K562 (cell line): ENCODE data around the gene CCDC15. TPM values are rescaled to one million over a fixed set of nuclear protein-coding genes. Genes with fewer than 3 reads are reported as not detected.

Experiments used
- ATAC-seq: fragments of 200-7000 bp; cut with Tn5 transposase; 3 replicates; pipeline ENCODE4 v1.9.1; 2020; ENCODE audit warnings: moderate library complexity
- BruUV-seq: library from RNA; stranded (reverse); fragments of 400-500 nt; replicated peaks from 2 replicates; lab custom pipeline; 2021; lab: Mats Ljungman, UMichigan
- CTCF ChIA-PET: fragments of 300-600 bp; formaldehyde crosslinking; extraction: SDS; loops from one replicate; lab custom pipeline; 2021; ENCODE audit warnings: low intra/inter-chr PET ratio; lab: Yijun Ruan, JAX
- POLR2A ChIA-PET: fragments of 300-600, 350-650 bp; sonication (Branson Sonifier 250); formaldehyde crosslinking; extraction: SDS; loops from one replicate; lab custom pipeline; 2021; ENCODE audit warnings: antibody characterized with exemption, inconsistent platforms; lab: Yijun Ruan, JAX
- DNase-seq, 4 experiments: peaks; one replicate each; pipeline versions ENCODE4 v3.0.0 to v3.0.0-alpha.2; 2011 to 2018; ENCODE audit warnings: low spot score in 3 of 4, mixed read lengths in 3 of 4; ENCODE audit errors: extremely low read depth in 1 of 4
- FAIRE-seq: peaks from 2 replicates; lab custom pipeline; 2011; peaks lifted over from hg19 to GRCh38; lab: Jason Lieb, UNC
- H2AFZ ChIP-seq: 2 replicates; pipeline ENCODE4 v1.6.0; 2011; ENCODE audit warnings: low read depth, low read length, control low read depth, inconsistent platforms
- H3K27ac ChIP-seq: fragments of 200-600 bp; 3 replicates; pipeline ENCODE4 v1.8.0; 2011; ENCODE audit warnings: low read depth, mild to moderate bottlenecking, control low read depth, inconsistent platforms, low read length, moderate library complexity, mixed read lengths; ENCODE audit errors: extremely low read depth
- H3K27me3 ChIP-seq, 2 experiments: fragments of 300-600 bp in 1 of 2; 2 replicates in 1 of 2; 3 replicates in 1 of 2; pipeline versions ENCODE4 v1.6.0 to v1.8.0; 2011; ENCODE audit warnings: inconsistent platforms in 2 of 2, low read length in 2 of 2, mild to moderate bottlenecking in 1 of 2, mixed read lengths in 1 of 2, moderate library complexity in 1 of 2; ENCODE audit not compliant: control insufficient read depth in 2 of 2, insufficient read depth in 2 of 2
- H3K36me3 ChIP-seq: fragments of 300-600 bp; 3 replicates; pipeline ENCODE4 v1.8.0; 2011; ENCODE audit warnings: mild to moderate bottlenecking, low read length, inconsistent platforms; ENCODE audit not compliant: control insufficient read depth, insufficient read depth
- H3K4me1 ChIP-seq, 2 experiments: fragments of 200-600 bp in 1 of 2; replicated peaks in 1 of 2; 2 replicates in 1 of 2; 3 replicates in 1 of 2; pipeline versions ENCODE4 v1.5.1 to v1.8.0; 2011; ENCODE audit warnings: inconsistent platforms in 2 of 2, low read length in 2 of 2, mild to moderate bottlenecking in 1 of 2, mixed read lengths in 1 of 2, moderate library complexity in 1 of 2; ENCODE audit not compliant: control insufficient read depth in 2 of 2, insufficient read depth in 2 of 2
- H3K4me2 ChIP-seq: 2 replicates; pipeline ENCODE4 v1.6.1; 2011; ENCODE audit warnings: low read length, control low read depth, inconsistent platforms, mixed read lengths; ENCODE audit not compliant: insufficient read depth
- H3K4me3 ChIP-seq: fragments of 200-600 bp; sonication (generic), shearing (Covaris generic); 2 replicates; pipeline ENCODE4 v1.5.1; 2016; ENCODE audit warnings: control low read depth, inconsistent platforms
- H3K79me2 ChIP-seq: fragments of 200-600 bp; 3 replicates; pipeline ENCODE4 v1.8.0; 2011; ENCODE audit warnings: low read length, inconsistent platforms; ENCODE audit not compliant: control insufficient read depth, insufficient read depth
- H3K9ac ChIP-seq, 2 experiments: 2 replicates each; pipeline versions ENCODE4 v1.6.0 to v1.6.1; 2011; ENCODE audit warnings: low read depth in 2 of 2, low read length in 2 of 2, control low read depth in 1 of 2, inconsistent platforms in 1 of 2, mild to moderate bottlenecking in 1 of 2, mixed read lengths in 1 of 2; ENCODE audit not compliant: insufficient read depth in 1 of 2
- H3K9me1 ChIP-seq: one replicate; pipeline ENCODE4 v1.6.0; 2011; ENCODE audit warnings: inconsistent platforms, mild to moderate bottlenecking, low read length, moderate library complexity; ENCODE audit not compliant: control insufficient read depth, insufficient read depth
- H3K9me3 ChIP-seq: replicated peaks from 2 replicates; pipeline ENCODE4 v1.5.1; 2011; ENCODE audit warnings: low read depth, low read length, inconsistent platforms; ENCODE audit not compliant: control insufficient read depth, insufficient read depth
- H4K20me1 ChIP-seq: replicated peaks from 2 replicates; pipeline ENCODE4 v1.6.1; 2011; ENCODE audit warnings: low read length, inconsistent platforms, mixed read lengths; ENCODE audit not compliant: control insufficient read depth, insufficient read depth
- CHD2 ChIP-seq: IDR thresholded peaks from 2 replicates; pipeline ENCODE4 v1.6.1; 2011; ENCODE audit warnings: low read depth, low read length
- FOXO4 ChIP-seq: fragments of 450-650 bp; formaldehyde crosslinking; IDR thresholded peaks from 2 replicates; pipeline ENCODE4 v1.4.0; 2020; ENCODE audit warnings: mild to moderate bottlenecking, moderate library complexity
- KDM4B ChIP-seq, 2 experiments: fragments of 450-650 bp in 1 of 2; sonication (generic) in 1 of 2; IDR thresholded peaks; 2 replicates each; pipeline ENCODE4 v1.6.1; 2016 to 2017; ENCODE audit warnings: borderline replicate concordance in 2 of 2, antibody characterized with exemption in 1 of 2, low read depth in 1 of 2, mild to moderate bottlenecking in 1 of 2
- NCOA6 ChIP-seq: fragments of 450-650 bp; IDR thresholded peaks from 2 replicates; pipeline ENCODE4 v1.6.1; 2017; ENCODE audit warnings: mild to moderate bottlenecking
- NKRF ChIP-seq: fragments of 450-650 bp; IDR thresholded peaks from 2 replicates; pipeline ENCODE4 v1.6.1; 2016; ENCODE audit warnings: borderline replicate concordance
- NR3C1 ChIP-seq: sonication (generic); formaldehyde crosslinking; IDR thresholded peaks from 2 replicates; pipeline ENCODE4 v1.8.1; 2022; ENCODE audit warnings: missing genetic modification reagents
- PCBP1 ChIP-seq: fragments of 200-400 bp; formaldehyde crosslinking; IDR thresholded peaks from 2 replicates; pipeline ENCODE4 v1.6.1; 2018; ENCODE audit warnings: mild to moderate bottlenecking, low read depth, low read length; ENCODE audit not compliant: poor library complexity, severe bottlenecking
- RBM39 ChIP-seq: fragments of 200-400 bp; formaldehyde crosslinking; optimal IDR thresholded peaks from 2 replicates; pipeline ENCODE3; 2018; ENCODE audit warnings: low read depth, low read length
- SETDB1 ChIP-seq: IDR thresholded peaks from one replicate; pipeline ENCODE4 v1.6.1; 2012; ENCODE audit warnings: low read length, control low read depth, inconsistent platforms
- SIN3A ChIP-seq, 2 experiments: fragments of 150-350 bp in 1 of 2; IDR thresholded peaks; 2 replicates each; pipeline ENCODE4 v1.6.1; 2011 to 2016; ENCODE audit warnings: borderline replicate concordance in 2 of 2, low read depth in 2 of 2, low read length in 2 of 2, mild to moderate bottlenecking in 2 of 2, moderate library complexity in 2 of 2; ENCODE audit not compliant: control insufficient read depth in 1 of 2
- SLC30A9 ChIP-seq: fragments of 250-450 bp; sonication (Bioruptor Pico); IDR thresholded peaks from 2 replicates; pipeline ENCODE4 v1.8.0; 2022; ENCODE audit warnings: mild to moderate bottlenecking, moderate library complexity
- ZC3H11A ChIP-seq: IDR thresholded peaks from 2 replicates; pipeline ENCODE4 v1.6.1; 2012; ENCODE audit warnings: low read depth, low read length, improper control_type of control experiment
- WGBS: fragments of 100-300 bp; shearing (Covaris generic); methylation state at CpG from one replicate; pipeline ENCODE4 v1.1.6; 2016; ENCODE audit warnings: low coverage, mixed read lengths; ENCODE audit not compliant: insufficient coverage; ENCODE audit errors: missing lambda C conversion rate; 5-methylcytosine and 5-hydroxymethylcytosine counted together
- in situ Hi-C: fragments of 300-500 bp; cut with MboI; formaldehyde crosslinking; loops from 4 replicates; pipeline ENCODE4 v1.15.0; 2018; ENCODE audit warnings: inconsistent platforms, mixed read lengths
- intact Hi-C: fragments of 100-400 bp; cut with micrococcal nuclease; formaldehyde crosslinking; loops from 2 replicates; pipeline ENCODE4 v1.14.2; 2022
- polyA plus RNA-seq, 8 experiments: library from polyadenylated mRNA; depleted of rRNA in 4 of 8; stranded (reverse) in 5 of 8; unstranded in 3 of 8; fragments of >200 nt; fragmentation: Nextera tagmentation in 2 of 8; fragmentation: Illumina TruSeq in 1 of 8; extraction: Ambion mirVana in 2 of 8; extraction: Trizol in 1 of 8; gene quantifications; 2 replicates each; pipeline versions ENCODE4 v1.2.1 to v1.2.3, GENCODE V29; 2011 to 2014; ENCODE audit warnings: inconsistent platforms in 1 of 8, missing spikeins in 1 of 8
- total RNA-seq, 7 experiments: library from RNA; depleted of rRNA in 6 of 7; stranded (reverse); fragments of >200 nt in 6 of 7; fragmentation: Illumina TruSeq in 2 of 7; extraction: Trizol in 2 of 7; gene quantifications; 2 replicates each; pipeline versions ENCODE4 v1.2.1 to v1.2.3, GENCODE V29; 2011 to 2021; ENCODE audit warnings: low replicate concordance in 1 of 7

The CCDC15 gene
- total and polyA plus RNA-seq, 9 of the 15 experiments (the other 6 are each of a cell fraction or from before 2014, with no cell fraction given), result 1.9 to 9.2 (median 3.9) TPM

- TF ChIP-seq NKRF, result no peak
These were observed 33.1 kb downstream of the CCDC15 start (continued) for GRCh38 chr11:124987096-124987495.

- ATAC-seq (no peak), FAIRE-seq (no peak), DNase-seq (no peak)
- TF ChIP-seq SIN3A (IDR thresholded peaks at IDR 0.05; ENCODE audit: borderline replicate concordance in 2 of 2, control insufficient read depth in 1 of 2, low read depth in 2 of 2, low read length in 2 of 2) (no peak), SETDB1 (no peak), SLC30A9 (CRISPR knock-in tag) (no peak), ZC3H11A (no peak), RBM39 (no peak), FOXO4 (CRISPR knock-in tag) (no peak), NCOA6 (no peak), PCBP1 (no peak), NR3C1 (no peak), CHD2 (no peak), KDM4B (IDR thresholded peaks at IDR 0.05; ENCODE audit: borderline replicate concordance in 2 of 2, low read depth in 1 of 2) (no peak)
- in situ Hi-C loops (no loop called here), intact Hi-C loops (no loop called here)
- 64% methylated on average over 3 of the region's 3 CpGs for WGBS
- no TSS peak for BruUV-seq
- no peak overlapping the region for H3K9ac ChIP-seq
- H3K9me3 ChIP-seq, result no peaks in the 10 kb centered on the region
- H3K79me2 ChIP-seq, result no peaks in the 10 kb centered on the region
- no peaks in the 10 kb centered on the region for H3K27me3 ChIP-seq
- no peaks in the 10 kb centered on the region for H3K9me1 ChIP-seq
- H3K4me3 ChIP-seq, result no peak overlapping the region
- ChIA-PET POLR2A (no interaction called here), CTCF (no interaction called here)
- no peaks in the 10 kb centered on the region for H4K20me1 ChIP-seq
- H2AFZ ChIP-seq, result no peak overlapping the region
- H3K4me1 ChIP-seq, result no peaks in the 10 kb centered on the region
- H3K4me2 ChIP-seq, result no peak overlapping the region
- H3K27ac ChIP-seq, result no peak overlapping the region
- H3K36me3 ChIP-seq, result no peaks in the 10 kb centered on the region
These were observed 34.1 kb downstream of the CCDC15 start for GRCh38 chr11:124988063-124988462.
